Activated CD8-positive, alpha-beta memory T cell treated with anti-CD3 and anti-CD28 coated beads for 36 hours (primary cell): Measurements from ENCODE around the gene PREB. TPM values are rescaled to one million over a fixed set of nuclear protein-coding genes. Genes with fewer than 3 reads are reported as not detected.

Source experiments
- total RNA-seq, 2 experiments: library from RNA; stranded (reverse); gene quantifications; one replicate each; pipeline ENCODE4 v1.2.3, GENCODE V29; 2021

The PREB gene
- total RNA-seq, 2 experiments from 2014 or later = 72.0 to 77.0 TPM

Other genes with a start within 250 kb of the PREB start
- 1 to 10 TPM; 2.4 to 3.8 TPM for gene MAPRE3, start 164.0 kb downstream of the PREB start, total RNA-seq
- gene TMEM214, start 101.7 kb downstream of the PREB start, total RNA-seq = 10 to 100 TPM; 74.4 to 75.0 TPM
- gene AGBL5, start 83.0 kb downstream of the PREB start, total RNA-seq = 10 to 100 TPM; 15.1 to 15.8 TPM
- 100 to 1,000 TPM; 338 to 350 TPM for gene OST4, start 63.0 kb downstream of the PREB start, total RNA-seq
- under 1 TPM; 0.48 to 0.69 TPM for gene EMILIN1, start 56.0 kb downstream of the PREB start, total RNA-seq
- gene KHK, start 47.9 kb downstream of the PREB start, total RNA-seq = 10 to 100 TPM; 14.1 to 15.2 TPM
- 1 to 10 TPM; 4.7 to 7.0 TPM for gene CGREF1, start 15.5 kb downstream of the PREB start, total RNA-seq
- under 1 TPM; 0.34 to 0.40 TPM for gene ABHD1, start 10.8 kb downstream of the PREB start, total RNA-seq
- gene PRR30, start 4.8 kb upstream of the PREB start, total RNA-seq = not detected
- gene TCF23, start 14.4 kb upstream of the PREB start, total RNA-seq = not detected
- 10 to 100 TPM; 95.3 to 96.0 TPM for gene ATRAID, start 77.4 kb upstream of the PREB start, total RNA-seq
- 10 to 100 TPM; 91.3 to 94.1 TPM for gene SLC5A6, start 77.6 kb upstream of the PREB start, total RNA-seq
- gene CAD, start 82.7 kb upstream of the PREB start, total RNA-seq = 100 to 1,000 TPM; 156 to 158 TPM
- under 1 TPM; 0.23 to 0.59 TPM for gene SLC30A3, start 128.4 kb upstream of the PREB start, total RNA-seq
- gene DNAJC5G, start 140.8 kb upstream of the PREB start, total RNA-seq = not detected
- under 1 TPM; 0.15 to 0.30 TPM for gene TRIM54, start 147.8 kb upstream of the PREB start, total RNA-seq
- 1 to 10 TPM; 1.0 to 1.1 TPM for gene UCN, start 173.8 kb upstream of the PREB start, total RNA-seq
- 10 to 100 TPM; 89.3 to 92.8 TPM for gene MPV17, start 188.5 kb upstream of the PREB start, total RNA-seq
- gene GTF3C2, start 222.1 kb upstream of the PREB start, total RNA-seq = 10 to 100 TPM; 76.1 to 76.6 TPM
- 10 to 100 TPM; 43.6 to 46.6 TPM for gene EIF2B4, start 235.7 kb upstream of the PREB start, total RNA-seq
- 100 to 1,000 TPM; 111 to 112 TPM for gene SNX17, start 236.0 kb upstream of the PREB start, total RNA-seq
- 1 to 10 TPM; 8.2 to 9.5 TPM for gene ZNF513, start 246.1 kb upstream of the PREB start, total RNA-seq